Measurements from ENCODE around the gene TOP2B. TPM values are rescaled to one million over a fixed set of nuclear protein-coding genes. Genes with fewer than 3 reads are reported as not detected.

TOP2B gene
- polyA plus RNA-seq, 1 of the 3 experiments (the other 2 are of a cell fraction) = 20.4 TPM

DNA sequence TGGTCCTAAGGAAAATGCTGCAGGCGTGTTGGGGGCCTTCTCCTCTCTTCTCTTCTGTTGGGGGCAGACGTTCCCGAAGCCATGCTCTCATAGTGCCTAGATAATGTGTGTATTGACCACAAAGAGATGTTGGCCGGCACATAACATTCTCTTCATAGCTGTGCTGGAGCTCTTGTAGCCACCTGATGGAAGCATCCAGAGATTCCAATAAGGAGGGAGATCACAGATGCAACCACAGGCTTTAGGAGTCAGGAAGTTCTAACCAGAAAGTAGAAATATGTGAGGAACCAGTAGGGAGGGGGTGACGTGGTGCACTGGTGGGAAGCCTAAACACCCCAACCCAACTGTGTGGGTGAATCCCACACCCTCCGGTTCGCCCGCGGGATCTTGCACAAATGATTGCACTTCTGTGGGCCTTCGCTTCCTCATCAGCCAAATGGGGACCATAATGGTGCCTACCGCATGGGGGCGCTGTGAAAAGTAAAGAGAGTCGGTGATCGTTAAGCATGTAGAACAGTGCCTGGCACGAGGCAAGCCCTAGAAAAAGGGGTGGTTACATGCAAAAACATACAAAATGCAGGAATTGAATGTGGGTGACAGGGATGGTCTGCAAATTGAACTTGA lies 87.8 kb downstream of the TOP2B start:
- H3F3A ChIP-seq (replicated peaks; ENCODE audit: insufficient read depth) = peaks cover 36% of the 10 kb centered on the region
- no peak overlapping the region for H2AFZ ChIP-seq (ENCODE audit: low read depth)
- H3K27ac ChIP-seq (ENCODE audit: low read depth in 2 of 2, low read length in 1 of 2) = no peak overlapping the region
- WGBS (ENCODE audit: low lambda C conversion rate) = 86% methylated on average over 15 of the region's 15 CpGs
- TF ChIP-seq RFX5 (IDR thresholded peaks at IDR 0.05; ENCODE audit: low read length) = no peak
- TF ChIP-seq, protein P1, sequence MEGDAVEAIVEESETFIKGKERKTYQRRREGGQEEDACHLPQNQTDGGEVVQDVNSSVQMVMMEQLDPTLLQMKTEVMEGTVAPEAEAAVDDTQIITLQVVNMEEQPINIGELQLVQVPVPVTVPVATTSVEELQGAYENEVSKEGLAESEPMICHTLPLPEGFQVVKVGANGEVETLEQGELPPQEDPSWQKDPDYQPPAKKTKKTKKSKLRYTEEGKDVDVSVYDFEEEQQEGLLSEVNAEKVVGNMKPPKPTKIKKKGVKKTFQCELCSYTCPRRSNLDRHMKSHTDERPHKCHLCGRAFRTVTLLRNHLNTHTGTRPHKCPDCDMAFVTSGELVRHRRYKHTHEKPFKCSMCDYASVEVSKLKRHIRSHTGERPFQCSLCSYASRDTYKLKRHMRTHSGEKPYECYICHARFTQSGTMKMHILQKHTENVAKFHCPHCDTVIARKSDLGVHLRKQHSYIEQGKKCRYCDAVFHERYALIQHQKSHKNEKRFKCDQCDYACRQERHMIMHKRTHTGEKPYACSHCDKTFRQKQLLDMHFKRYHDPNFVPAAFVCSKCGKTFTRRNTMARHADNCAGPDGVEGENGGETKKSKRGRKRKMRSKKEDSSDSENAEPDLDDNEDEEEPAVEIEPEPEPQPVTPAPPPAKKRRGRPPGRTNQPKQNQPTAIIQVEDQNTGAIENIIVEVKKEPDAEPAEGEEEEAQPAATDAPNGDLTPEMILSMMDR (IDR thresholded peaks at IDR 0.05) = 0 out of 2 replicates have a peak, but pooled peaks have one; percentile 14
- ChIA-PET POLR2A (no interaction called here), CTCF (interaction anchor here (0.8 to 6.1 kb wide), 4 partner anchors 17 to 535 kb away, joined by 4 to 26 read pairs (median 5); partner anchors contain the start of gene RARB)
- peaks cover 8% of the 10 kb centered on the region; the same call in 1 of the 2 replicates for H3K79me2 ChIP-seq (ENCODE audit: insufficient read depth)
- peaks cover 22 to 28% of the 10 kb centered on the region in 2 experiments for H3K4me1 ChIP-seq (ENCODE audit: control insufficient read depth in 1 of 2, insufficient read depth in 2 of 2, low read depth in 1 of 2, low read length in 1 of 2)
- H3K9me3 ChIP-seq = no peaks in the 10 kb centered on the region
- H3K4me2 ChIP-seq = no peak overlapping the region
- DNase-seq = no peak
- H3K9me2 ChIP-seq = no peaks in the 10 kb centered on the region
- no peak overlapping the region for H3K9ac ChIP-seq
- H4K20me1 ChIP-seq (ENCODE audit: insufficient read depth) = no peaks in the 10 kb centered on the region
- no peak overlapping the region for H3K4me3 ChIP-seq (ENCODE audit: low read depth in 2 of 2, low read length in 1 of 2)
- no peaks in the 10 kb centered on the region for H3K36me3 ChIP-seq (replicated peaks in 1 of 2; ENCODE audit: control insufficient read depth in 1 of 2, insufficient read depth in 2 of 2, low read length in 1 of 2)
- H3K27me3 ChIP-seq (ENCODE audit: insufficient read depth) = no peaks in the 10 kb centered on the region

DNA sequence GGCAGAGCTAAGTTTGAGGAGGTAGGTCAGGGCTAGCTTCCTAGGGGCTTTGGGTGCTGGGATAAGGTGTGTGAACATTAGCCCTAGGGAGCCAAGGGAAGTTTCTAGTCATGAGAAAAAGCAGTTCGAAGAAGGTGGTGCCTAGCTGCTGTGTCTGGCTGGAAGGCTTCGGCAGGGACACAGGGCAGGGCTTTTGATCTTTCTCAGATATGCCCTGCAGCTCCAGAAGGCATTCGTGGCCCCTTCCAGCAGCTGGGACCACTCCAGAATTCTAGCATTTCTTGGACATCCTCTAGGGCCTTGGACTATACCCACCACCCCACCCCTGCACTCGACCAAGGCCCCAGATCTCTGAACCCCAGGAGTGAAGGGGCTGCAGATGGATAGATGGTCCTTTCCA lies 88.6 kb downstream of the TOP2B start:
- ChIA-PET POLR2A (no interaction called here), CTCF (interaction anchor here (1.0 to 6.1 kb wide), 4 partner anchors 10 to 148 kb away, joined by 5 to 26 read pairs (median 5); partner anchors contain the start of gene RARB)
- H3K9ac ChIP-seq = no peak overlapping the region
- H3K36me3 ChIP-seq (replicated peaks in 1 of 2; ENCODE audit: control insufficient read depth in 1 of 2, insufficient read depth in 2 of 2, low read length in 1 of 2) = peaks cover 0 to 6% of the 10 kb centered on the region in 2 experiments
- peaks cover 35% of the 10 kb centered on the region for H3F3A ChIP-seq (replicated peaks; ENCODE audit: insufficient read depth)
- 78% methylated on average over 4 of the region's 4 CpGs for WGBS (ENCODE audit: low lambda C conversion rate)
- no peaks in the 10 kb centered on the region for H3K9me3 ChIP-seq
- H3K4me1 ChIP-seq (ENCODE audit: control insufficient read depth in 1 of 2, insufficient read depth in 2 of 2, low read depth in 1 of 2, low read length in 1 of 2) = peaks cover 15 to 31% of the 10 kb centered on the region in 2 experiments
- H3K4me2 ChIP-seq = no peak overlapping the region
- peaks cover 16% of the 10 kb centered on the region; the same call in 1 of the 2 replicates for H3K79me2 ChIP-seq (ENCODE audit: insufficient read depth)
- no peaks in the 10 kb centered on the region for H4K20me1 ChIP-seq (ENCODE audit: insufficient read depth)
- TF ChIP-seq YY1 (IDR thresholded peaks at IDR 0.05; ENCODE audit: low read depth) (no peak), TAF1 (IDR thresholded peaks at IDR 0.05; ENCODE audit: borderline replicate concordance, low read depth, low read length) (no peak), TEAD4 (IDR thresholded peaks at IDR 0.05; ENCODE audit: borderline replicate concordance, insufficient read depth) (no peak), RCOR1 (IDR thresholded peaks at IDR 0.05; ENCODE audit: low read length) (no peak), ELF1 (IDR thresholded peaks at IDR 0.05) (no peak), NFIC (IDR thresholded peaks at IDR 0.05; ENCODE audit: borderline replicate concordance) (no peak), SMC3 (IDR thresholded peaks at IDR 0.05; ENCODE audit: low read depth, low read length) (no peak), RXRA (IDR thresholded peaks at IDR 0.05; ENCODE audit: borderline replicate concordance, low read depth) (no peak), FOSL2 (IDR thresholded peaks at IDR 0.05; ENCODE audit: borderline replicate concordance, low read depth) (no peak)
- TF ChIP-seq, protein P2, sequence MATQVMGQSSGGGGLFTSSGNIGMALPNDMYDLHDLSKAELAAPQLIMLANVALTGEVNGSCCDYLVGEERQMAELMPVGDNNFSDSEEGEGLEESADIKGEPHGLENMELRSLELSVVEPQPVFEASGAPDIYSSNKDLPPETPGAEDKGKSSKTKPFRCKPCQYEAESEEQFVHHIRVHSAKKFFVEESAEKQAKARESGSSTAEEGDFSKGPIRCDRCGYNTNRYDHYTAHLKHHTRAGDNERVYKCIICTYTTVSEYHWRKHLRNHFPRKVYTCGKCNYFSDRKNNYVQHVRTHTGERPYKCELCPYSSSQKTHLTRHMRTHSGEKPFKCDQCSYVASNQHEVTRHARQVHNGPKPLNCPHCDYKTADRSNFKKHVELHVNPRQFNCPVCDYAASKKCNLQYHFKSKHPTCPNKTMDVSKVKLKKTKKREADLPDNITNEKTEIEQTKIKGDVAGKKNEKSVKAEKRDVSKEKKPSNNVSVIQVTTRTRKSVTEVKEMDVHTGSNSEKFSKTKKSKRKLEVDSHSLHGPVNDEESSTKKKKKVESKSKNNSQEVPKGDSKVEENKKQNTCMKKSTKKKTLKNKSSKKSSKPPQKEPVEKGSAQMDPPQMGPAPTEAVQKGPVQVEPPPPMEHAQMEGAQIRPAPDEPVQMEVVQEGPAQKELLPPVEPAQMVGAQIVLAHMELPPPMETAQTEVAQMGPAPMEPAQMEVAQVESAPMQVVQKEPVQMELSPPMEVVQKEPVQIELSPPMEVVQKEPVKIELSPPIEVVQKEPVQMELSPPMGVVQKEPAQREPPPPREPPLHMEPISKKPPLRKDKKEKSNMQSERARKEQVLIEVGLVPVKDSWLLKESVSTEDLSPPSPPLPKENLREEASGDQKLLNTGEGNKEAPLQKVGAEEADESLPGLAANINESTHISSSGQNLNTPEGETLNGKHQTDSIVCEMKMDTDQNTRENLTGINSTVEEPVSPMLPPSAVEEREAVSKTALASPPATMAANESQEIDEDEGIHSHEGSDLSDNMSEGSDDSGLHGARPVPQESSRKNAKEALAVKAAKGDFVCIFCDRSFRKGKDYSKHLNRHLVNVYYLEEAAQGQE (IDR thresholded peaks at IDR 0.05; ENCODE audit: low read depth, low read length) = no peak
- TF ChIP-seq, protein P3, sequence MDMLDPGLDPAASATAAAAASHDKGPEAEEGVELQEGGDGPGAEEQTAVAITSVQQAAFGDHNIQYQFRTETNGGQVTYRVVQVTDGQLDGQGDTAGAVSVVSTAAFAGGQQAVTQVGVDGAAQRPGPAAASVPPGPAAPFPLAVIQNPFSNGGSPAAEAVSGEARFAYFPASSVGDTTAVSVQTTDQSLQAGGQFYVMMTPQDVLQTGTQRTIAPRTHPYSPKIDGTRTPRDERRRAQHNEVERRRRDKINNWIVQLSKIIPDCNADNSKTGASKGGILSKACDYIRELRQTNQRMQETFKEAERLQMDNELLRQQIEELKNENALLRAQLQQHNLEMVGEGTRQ (IDR thresholded peaks at IDR 0.05; ENCODE audit: borderline replicate concordance, low read depth, low read length) = no peak
- H3K9me2 ChIP-seq = no peaks in the 10 kb centered on the region
- H2AFZ ChIP-seq (ENCODE audit: low read depth) = no peak overlapping the region
- H3K4me3 ChIP-seq (ENCODE audit: low read depth in 2 of 2, low read length in 1 of 2) = no peak overlapping the region
- DNase-seq = no peak
- H3K27ac ChIP-seq (ENCODE audit: low read depth in 2 of 2, low read length in 1 of 2) = no peak overlapping the region
- no peaks in the 10 kb centered on the region for H3K27me3 ChIP-seq (ENCODE audit: insufficient read depth)

All from SK-N-SH (cell line).